Activated CD4-positive, CD25-positive, alpha-beta regulatory T cell treated with anti-CD3 and anti-CD28 coated beads, Interleukin-2, amount 50 U/mL, for 24 hours (primary cell): ENCODE results near the gene CMA1.
"Not testable (repeated sequence)": the region's sequence is repeated elsewhere in the genome, so short reads cannot be mapped to it uniquely, and the experiment has no call there.

Experiments used
- ATAC-seq, 2 donors: fragments of 150-1000 bp; cut with Tn5 transposase; one replicate each; pipeline ENCODE4 v1.10.0; 2021; ENCODE audit warnings: mild to moderate bottlenecking in 1 of 2, moderate library complexity in 1 of 2

Gene CMA1

GRCh38 chr14:24508155-24508840 is at the start of gene CMA1:
CMA1 (minus strand) TSS chr14:24508265; CDS start chr14:24508235, 30 bp downstream.
- no peak for ATAC-seq

GRCh38 chr14:24556756-24557155 is 48.7 kb upstream of the CMA1 start:
- ATAC-seq: no peak

GRCh38 chr14:24549064-24549463 is 41.0 kb upstream of the CMA1 start:
- ATAC-seq: not testable (repeated sequence)

- ATAC-seq: no peak
Measured at GRCh38 chr14:24542346-24542936, 34.4 kb upstream of the CMA1 start.

- no peak for ATAC-seq
Measured at GRCh38 chr14:24535737-24536136, 27.7 kb upstream of the CMA1 start.

- ATAC-seq: no peak
Measured at GRCh38 chr14:24534286-24534685, 26.2 kb upstream of the CMA1 start.

GRCh38 chr14:24525877-24526620 is 18.0 kb upstream of the CMA1 start:
- not testable (repeated sequence) for ATAC-seq

- no peak for ATAC-seq
Measured at GRCh38 chr14:24518851-24519250, 10.8 kb upstream of the CMA1 start.

GRCh38 chr14:24514209-24514608 is 6.1 kb upstream of the CMA1 start:
- ATAC-seq: no peak

GRCh38 chr14:24513009-24513408 is 4.9 kb upstream of the CMA1 start:
- no peak for ATAC-seq

- no peak for ATAC-seq
Measured at GRCh38 chr14:24506443-24506842, 1.6 kb downstream of the CMA1 start.

GRCh38 chr14:24504425-24504950 is 3.6 kb downstream of the CMA1 start:
- ATAC-seq: no peak

GRCh38 chr14:24491586-24492408 is 16.3 kb downstream of the CMA1 start:
- ATAC-seq: not testable (repeated sequence)

GRCh38 chr14:24483604-24484252 is 24.3 kb downstream of the CMA1 start:
- ATAC-seq: peak; percentile 41

GRCh38 chr14:24482699-24483303 is 25.3 kb downstream of the CMA1 start:
- not testable (repeated sequence) for ATAC-seq

- ATAC-seq: peak; percentile 44 to 67
Measured at GRCh38 chr14:24481622-24482324, 26.3 kb downstream of the CMA1 start.

GRCh38 chr14:24479999-24480398 is 28.1 kb downstream of the CMA1 start:
- ATAC-seq: not testable (repeated sequence)

GRCh38 chr14:24475261-24475660 is 32.8 kb downstream of the CMA1 start:
- no peak for ATAC-seq

- ATAC-seq: no peak
Measured at GRCh38 chr14:24473211-24473610, 34.9 kb downstream of the CMA1 start.

- ATAC-seq: not testable (repeated sequence)
Measured at GRCh38 chr14:24470450-24470849, 37.6 kb downstream of the CMA1 start.

- no peak for ATAC-seq
Measured at GRCh38 chr14:24465805-24466204, 42.3 kb downstream of the CMA1 start.
